ENCODE results near the gene SBF2.
"Not testable (repeated sequence)": the region's sequence is repeated elsewhere in the genome, so short reads cannot be mapped to it uniquely, and the experiment has no call there.

The SBF2 gene

DNA sequence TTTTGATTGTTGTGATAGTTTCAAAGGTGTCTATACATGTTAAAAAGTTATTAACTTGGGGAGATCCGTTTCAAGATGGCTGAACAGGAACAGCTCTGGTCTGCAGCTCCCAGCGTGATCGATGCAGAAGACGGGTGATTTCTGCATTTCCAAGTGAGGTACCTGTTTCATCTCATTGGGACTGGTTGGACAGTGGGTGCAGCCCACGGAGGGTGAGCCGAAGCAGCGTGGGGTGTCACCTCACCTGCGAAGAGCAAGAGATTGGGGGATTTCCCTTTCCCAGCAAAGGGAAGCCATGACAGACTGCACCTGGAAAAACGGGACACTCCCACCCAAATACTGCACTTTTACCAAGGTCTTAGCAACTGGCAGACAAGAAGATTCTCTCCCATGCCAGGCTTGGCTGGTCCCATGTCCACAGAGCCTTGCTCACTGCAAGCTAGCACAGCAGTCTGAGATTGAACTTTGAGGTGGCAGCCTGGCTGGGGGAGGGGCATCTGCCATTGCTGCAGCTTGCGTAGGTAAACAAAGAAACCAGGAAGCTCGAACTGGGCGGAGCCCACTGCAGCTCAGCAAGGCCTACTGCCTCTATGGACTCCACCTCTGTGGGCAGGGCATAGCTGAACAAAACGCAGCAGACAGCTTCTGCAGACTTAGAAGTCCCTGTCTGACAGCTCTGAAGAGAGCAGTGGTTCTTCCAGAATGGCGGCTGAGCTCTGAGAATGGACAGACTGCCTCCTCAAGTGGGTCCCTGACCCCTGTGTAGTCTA is 363.3 kb downstream of the SBF2 start:
- H3K27me3 ChIP-seq (ENCODE audit: insufficient read depth, poor library complexity, severe bottlenecking); H3K27ac ChIP-seq (ENCODE audit: poor library complexity, severe bottlenecking); H3K36me3 ChIP-seq (ENCODE audit: low read depth); H3K4me3 ChIP-seq (ENCODE audit: severe bottlenecking); H3K4me1 ChIP-seq (ENCODE audit: insufficient read depth, poor library complexity, severe bottlenecking); ATAC-seq (ENCODE audit: low read depth); DNase-seq (ENCODE audit: low spot score); H3K9me3 ChIP-seq (ENCODE audit: severe bottlenecking): not testable (repeated sequence)

DNA sequence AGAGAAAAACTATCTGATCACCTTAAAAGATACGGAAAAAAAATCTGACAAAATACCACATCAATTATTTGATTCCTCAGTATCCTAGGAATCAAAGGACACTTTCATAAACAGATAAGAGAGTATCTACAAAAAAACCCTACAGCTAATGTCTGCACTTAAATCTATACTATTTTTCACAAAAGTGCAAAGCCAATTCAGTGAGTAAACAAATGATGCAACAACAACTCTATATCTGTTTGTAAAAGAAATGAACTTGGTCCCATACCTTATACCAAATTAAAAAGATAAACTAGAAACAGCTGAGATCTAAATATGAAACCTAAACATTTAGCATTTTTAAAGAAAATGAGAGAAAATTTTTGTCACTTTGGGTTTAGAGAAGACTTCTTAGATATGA is 366.3 kb downstream of the SBF2 start:
- Histone ChIP-seq H3K9me3 (ENCODE audit: severe bottlenecking) (no peaks in the 10 kb centered on the region), H3K4me3 (ENCODE audit: severe bottlenecking) (no peak overlapping the region), H3K27ac (ENCODE audit: poor library complexity, severe bottlenecking) (no peak overlapping the region), H3K27me3 (ENCODE audit: insufficient read depth, poor library complexity, severe bottlenecking) (no peaks in the 10 kb centered on the region), H3K4me1 (ENCODE audit: insufficient read depth, poor library complexity, severe bottlenecking) (no peaks in the 10 kb centered on the region), H3K36me3 (ENCODE audit: low read depth) (no peaks in the 10 kb centered on the region)
- DNase-seq (ENCODE audit: low spot score) (no peak), ATAC-seq (ENCODE audit: low read depth) (no peak)
- TF ChIP-seq, protein P1, sequence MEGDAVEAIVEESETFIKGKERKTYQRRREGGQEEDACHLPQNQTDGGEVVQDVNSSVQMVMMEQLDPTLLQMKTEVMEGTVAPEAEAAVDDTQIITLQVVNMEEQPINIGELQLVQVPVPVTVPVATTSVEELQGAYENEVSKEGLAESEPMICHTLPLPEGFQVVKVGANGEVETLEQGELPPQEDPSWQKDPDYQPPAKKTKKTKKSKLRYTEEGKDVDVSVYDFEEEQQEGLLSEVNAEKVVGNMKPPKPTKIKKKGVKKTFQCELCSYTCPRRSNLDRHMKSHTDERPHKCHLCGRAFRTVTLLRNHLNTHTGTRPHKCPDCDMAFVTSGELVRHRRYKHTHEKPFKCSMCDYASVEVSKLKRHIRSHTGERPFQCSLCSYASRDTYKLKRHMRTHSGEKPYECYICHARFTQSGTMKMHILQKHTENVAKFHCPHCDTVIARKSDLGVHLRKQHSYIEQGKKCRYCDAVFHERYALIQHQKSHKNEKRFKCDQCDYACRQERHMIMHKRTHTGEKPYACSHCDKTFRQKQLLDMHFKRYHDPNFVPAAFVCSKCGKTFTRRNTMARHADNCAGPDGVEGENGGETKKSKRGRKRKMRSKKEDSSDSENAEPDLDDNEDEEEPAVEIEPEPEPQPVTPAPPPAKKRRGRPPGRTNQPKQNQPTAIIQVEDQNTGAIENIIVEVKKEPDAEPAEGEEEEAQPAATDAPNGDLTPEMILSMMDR (IDR thresholded peaks at IDR 0.05; ENCODE audit: poor library complexity, severe bottlenecking): no peak

DNA sequence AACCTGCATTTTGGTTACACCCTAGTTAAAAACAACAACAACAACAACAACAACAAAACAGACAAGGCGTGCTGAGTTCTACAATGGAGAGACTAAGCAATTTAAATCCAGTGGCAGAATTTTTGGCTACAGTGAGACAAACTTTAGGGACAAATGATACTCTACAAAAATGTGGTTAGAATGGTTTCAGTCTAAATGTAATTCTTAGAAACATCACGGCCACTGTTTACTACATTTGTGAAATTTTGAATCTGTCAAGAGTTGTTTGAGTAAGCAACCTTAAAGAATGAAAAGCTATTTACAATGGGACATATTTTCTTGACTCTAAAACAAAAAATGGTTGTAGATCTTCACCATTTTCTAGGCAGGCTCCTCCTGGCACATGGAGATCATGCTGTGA is 370.7 kb downstream of the SBF2 start:
- Histone ChIP-seq H3K27me3 (ENCODE audit: insufficient read depth, poor library complexity, severe bottlenecking) (no peaks in the 10 kb centered on the region), H3K9me3 (ENCODE audit: severe bottlenecking) (no peaks in the 10 kb centered on the region), H3K4me3 (ENCODE audit: severe bottlenecking) (no peak overlapping the region), H3K4me1 (ENCODE audit: insufficient read depth, poor library complexity, severe bottlenecking) (no peaks in the 10 kb centered on the region), H3K36me3 (ENCODE audit: low read depth) (no peaks in the 10 kb centered on the region), H3K27ac (ENCODE audit: poor library complexity, severe bottlenecking) (no peak overlapping the region)
- TF ChIP-seq, protein P1 (IDR thresholded peaks at IDR 0.05; ENCODE audit: poor library complexity, severe bottlenecking): no peak
- no peak for ATAC-seq (ENCODE audit: low read depth)
- DNase-seq (ENCODE audit: low spot score): no peak

DNA sequence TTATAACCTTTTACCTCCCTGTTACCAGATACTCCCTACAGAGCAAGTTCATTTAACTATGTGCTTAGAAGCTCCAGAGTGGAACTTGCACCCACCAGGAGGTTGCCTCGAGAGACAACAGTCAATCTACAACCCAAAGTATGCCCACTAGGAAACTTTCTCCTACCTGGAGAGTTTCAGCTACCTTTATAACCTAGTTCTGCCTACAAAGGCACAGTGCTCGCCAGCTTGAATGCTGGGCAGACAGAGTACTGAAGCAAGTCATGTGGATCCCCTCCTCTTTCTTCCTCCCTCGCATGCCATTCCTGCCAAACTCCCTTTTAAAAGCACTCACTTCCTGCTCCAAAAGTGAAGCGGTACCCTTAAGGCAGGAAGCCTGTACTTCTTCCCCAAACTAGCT is 371.2 kb downstream of the SBF2 start:
- H3K9me3 ChIP-seq (ENCODE audit: severe bottlenecking): no peaks in the 10 kb centered on the region
- H3K4me1 ChIP-seq (ENCODE audit: insufficient read depth, poor library complexity, severe bottlenecking): no peaks in the 10 kb centered on the region
- ATAC-seq (ENCODE audit: low read depth) (no peak), DNase-seq (ENCODE audit: low spot score) (no peak)
- H3K27ac ChIP-seq (ENCODE audit: poor library complexity, severe bottlenecking): no peak overlapping the region
- no peaks in the 10 kb centered on the region for H3K36me3 ChIP-seq (ENCODE audit: low read depth)
- H3K27me3 ChIP-seq (ENCODE audit: insufficient read depth, poor library complexity, severe bottlenecking): no peaks in the 10 kb centered on the region
- H3K4me3 ChIP-seq (ENCODE audit: severe bottlenecking): no peak overlapping the region
- TF ChIP-seq, protein P1 (IDR thresholded peaks at IDR 0.05; ENCODE audit: poor library complexity, severe bottlenecking): no peak

DNA sequence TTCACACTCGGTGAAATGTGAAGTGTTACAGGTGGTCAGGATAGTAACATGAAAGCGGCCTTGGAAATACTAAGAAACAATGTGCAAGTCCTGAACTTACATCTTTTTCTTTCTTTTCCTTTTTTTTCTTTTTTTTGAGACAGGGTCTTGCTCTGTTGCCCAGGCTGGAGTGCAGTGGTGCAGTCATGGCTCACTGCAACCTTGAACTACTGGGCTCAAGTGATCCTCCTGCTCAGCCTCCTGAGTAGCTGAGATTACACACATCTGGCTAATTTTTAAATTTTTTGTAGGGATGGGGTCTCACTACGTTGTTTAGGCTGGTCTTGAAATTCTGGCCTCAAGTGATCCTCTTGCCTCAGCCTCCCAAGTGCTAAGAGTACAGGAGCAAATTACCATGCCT is 377.5 kb downstream of the SBF2 start:
- Histone ChIP-seq H3K9me3 (ENCODE audit: severe bottlenecking) (no peaks in the 10 kb centered on the region), H3K36me3 (ENCODE audit: low read depth) (no peaks in the 10 kb centered on the region), H3K4me3 (ENCODE audit: severe bottlenecking) (no peak overlapping the region), H3K27ac (ENCODE audit: poor library complexity, severe bottlenecking) (no peak overlapping the region), H3K4me1 (ENCODE audit: insufficient read depth, poor library complexity, severe bottlenecking) (no peaks in the 10 kb centered on the region), H3K27me3 (ENCODE audit: insufficient read depth, poor library complexity, severe bottlenecking) (no peaks in the 10 kb centered on the region)
- ATAC-seq (ENCODE audit: low read depth): no peak
- TF ChIP-seq, protein P1 (IDR thresholded peaks at IDR 0.05; ENCODE audit: poor library complexity, severe bottlenecking): no peak
- DNase-seq (ENCODE audit: low spot score): no peak
